Measurements from ENCODE around the gene RAB38. TPM values are rescaled to one million over a fixed set of nuclear protein-coding genes. Genes with fewer than 3 reads are reported as not detected.

Gene RAB38
- total and polyA plus RNA-seq, 10 of the 15 experiments (the other 5 are each of a cell fraction or from before 2014, with no cell fraction given): 8.4 to 30.5 (median 11.7) TPM

DNA sequence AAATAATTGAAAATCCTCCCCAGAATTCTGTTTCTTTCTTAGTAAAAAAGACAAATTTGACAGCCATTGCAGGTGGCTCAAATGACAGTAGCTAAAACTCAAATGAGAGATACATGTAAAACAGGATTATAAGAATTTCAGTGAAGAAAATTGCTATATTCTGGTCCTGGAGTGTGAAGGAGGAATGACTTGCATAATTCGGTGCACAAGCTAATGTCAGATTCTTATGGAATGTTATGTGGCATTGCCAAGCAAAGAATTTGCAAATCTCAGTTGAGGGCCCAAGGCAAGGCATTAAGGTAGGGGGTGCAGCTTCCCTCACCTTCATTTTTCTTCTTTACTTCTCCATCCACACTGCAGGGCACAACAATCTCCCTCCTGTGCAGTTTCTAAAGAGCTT, 35.4 kb downstream of the RAB38 start (continued):
- TF ChIP-seq, protein P1, sequence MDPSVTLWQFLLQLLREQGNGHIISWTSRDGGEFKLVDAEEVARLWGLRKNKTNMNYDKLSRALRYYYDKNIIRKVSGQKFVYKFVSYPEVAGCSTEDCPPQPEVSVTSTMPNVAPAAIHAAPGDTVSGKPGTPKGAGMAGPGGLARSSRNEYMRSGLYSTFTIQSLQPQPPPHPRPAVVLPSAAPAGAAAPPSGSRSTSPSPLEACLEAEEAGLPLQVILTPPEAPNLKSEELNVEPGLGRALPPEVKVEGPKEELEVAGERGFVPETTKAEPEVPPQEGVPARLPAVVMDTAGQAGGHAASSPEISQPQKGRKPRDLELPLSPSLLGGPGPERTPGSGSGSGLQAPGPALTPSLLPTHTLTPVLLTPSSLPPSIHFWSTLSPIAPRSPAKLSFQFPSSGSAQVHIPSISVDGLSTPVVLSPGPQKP (IDR thresholded peaks at IDR 0.05; ENCODE audit: low read depth, low read length): no peak

DNA sequence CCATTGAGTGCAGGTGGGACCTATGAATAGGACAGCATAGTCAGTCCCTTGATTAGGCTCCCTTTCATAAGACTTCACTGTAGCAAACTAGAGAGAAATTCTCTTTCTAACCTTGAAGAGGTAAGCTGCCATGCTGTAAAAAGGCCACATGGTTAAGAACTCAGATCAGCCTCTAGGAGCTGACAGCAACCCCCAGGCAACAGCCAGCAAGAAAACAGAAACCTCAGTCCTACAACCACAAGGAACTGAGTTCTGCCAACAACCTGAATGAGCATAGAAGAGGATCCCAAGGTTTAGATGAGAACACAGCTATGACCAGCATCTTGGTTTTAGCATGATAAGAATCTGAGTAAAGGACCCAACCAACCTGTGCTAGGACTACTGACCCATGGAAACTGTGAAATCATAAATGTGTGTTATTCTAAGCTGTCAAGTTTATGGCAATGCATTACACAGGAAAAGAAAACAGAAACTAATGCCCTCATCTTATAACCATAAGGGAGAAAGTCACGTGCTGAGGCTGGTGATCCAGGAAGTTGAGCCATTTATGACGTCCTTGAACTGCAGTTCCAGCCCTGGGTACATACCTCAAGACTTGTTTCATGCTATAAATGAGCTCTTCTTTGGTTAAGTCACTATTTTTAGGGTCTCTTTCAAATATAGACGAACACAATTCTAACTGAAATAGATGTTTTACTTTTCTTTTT, 43.3 kb downstream of the RAB38 start:
- ChIA-PET POLR2A (interaction anchor here (0.5 kb wide), 1 partner anchor 178 kb away, joined by 3 read pairs; no protein-coding TSS in a partner anchor), RAD21 (ENCODE audit: unreplicated experiment) (no interaction called here), CTCF (interaction anchor here (1.3 kb wide), 1 partner anchor 12 kb away, joined by 4 read pairs; no protein-coding TSS in a partner anchor), SMC1A (ENCODE audit: uncharacterized antibody, unreplicated experiment) (interaction anchor here (0.8 to 1.4 kb wide), 2 partner anchors 10 to 45 kb away, joined by 3 to 4 read pairs; no protein-coding TSS in a partner anchor)
- Histone ChIP-seq H3K4me1 (ENCODE audit: control insufficient read depth, insufficient read depth, low read length) (no peaks in the 10 kb centered on the region), H3K9me3 (replicated peaks; ENCODE audit: control insufficient read depth, insufficient read depth, low read length) (peaks cover 8% of the 10 kb centered on the region; the same call in 2 of the 3 replicates), H2AFZ (ENCODE audit: control insufficient read depth, low read depth, low read length) (no peak overlapping the region), H3K9ac (ENCODE audit: control insufficient read depth, insufficient read depth, low read length) (no peak overlapping the region), H3K27me3 (replicated peaks in 1 of 2; ENCODE audit: control insufficient read depth in 2 of 2, insufficient read depth in 2 of 2, low read length in 1 of 2) (no peaks in the 10 kb centered on the region), H3K79me2 (ENCODE audit: control insufficient read depth, insufficient read depth, low read length) (no peaks in the 10 kb centered on the region), H3K4me3 (no peak overlapping the region), H3K36me3 (ENCODE audit: control insufficient read depth in 2 of 2, insufficient read depth in 2 of 2, low read length in 1 of 2) (no peaks in the 10 kb centered on the region), H3K4me2 (ENCODE audit: control insufficient read depth, insufficient read depth) (peak overlapping the region; percentile 38; the same call in 1 of the 2 replicates), H3K27ac (ENCODE audit: control insufficient read depth, insufficient read depth) (no peak overlapping the region), H4K20me1 (ENCODE audit: control insufficient read depth, insufficient read depth) (no peaks in the 10 kb centered on the region)
- 0% methylated on average over 3 of the region's 3 CpGs for WGBS (ENCODE audit: insufficient coverage, insufficient replicate concordance, low lambda C conversion rate, missing lambda C conversion rate)
- ATAC-seq (peak; percentile 90), FAIRE-seq (no peak), DNase-seq (ENCODE audit: low read depth, low spot score) (no peak)
- in situ Hi-C loops (cut with MboI) (no loop called here), intact Hi-C loops (cut with micrococcal nuclease; ENCODE audit: unreplicated experiment) (no loop called here)
- BruUV-seq (replicated peaks): no TSS peak
- TF ChIP-seq JUNB (IDR thresholded peaks at IDR 0.05) (no peak), SMC3 (IDR thresholded peaks at IDR 0.05; ENCODE audit: borderline replicate concordance, low read length) (no peak), NR2C2 (IDR thresholded peaks at IDR 0.05; ENCODE audit: borderline replicate concordance, control insufficient read depth, insufficient read length, low read depth) (no peak), NBN (IDR thresholded peaks at IDR 0.05) (no peak), KLF5 (IDR thresholded peaks at IDR 0.05; ENCODE audit: partially characterized antibody) (no peak), ZZZ3 (IDR thresholded peaks at IDR 0.05; ENCODE audit: control insufficient read depth, insufficient read length, low read depth) (no peak), CREM (IDR thresholded peaks at IDR 0.05; ENCODE audit: low read depth) (0 out of 2 replicates have a peak, but pooled peaks have one; percentile 25), GABPA (IDR thresholded peaks at IDR 0.05; ENCODE audit: low read depth) (no peak), STAT3 (IDR thresholded peaks at IDR 0.05; ENCODE audit: low read depth, low read length) (no peak), RAD51 (IDR thresholded peaks at IDR 0.05) (peak; percentile 55)
- TF ChIP-seq, protein P2, sequence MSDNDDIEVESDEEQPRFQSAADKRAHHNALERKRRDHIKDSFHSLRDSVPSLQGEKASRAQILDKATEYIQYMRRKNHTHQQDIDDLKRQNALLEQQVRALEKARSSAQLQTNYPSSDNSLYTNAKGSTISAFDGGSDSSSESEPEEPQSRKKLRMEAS (IDR thresholded peaks at IDR 0.05; ENCODE audit: low read depth, low read length): no peak
- TF ChIP-seq, protein P3, sequence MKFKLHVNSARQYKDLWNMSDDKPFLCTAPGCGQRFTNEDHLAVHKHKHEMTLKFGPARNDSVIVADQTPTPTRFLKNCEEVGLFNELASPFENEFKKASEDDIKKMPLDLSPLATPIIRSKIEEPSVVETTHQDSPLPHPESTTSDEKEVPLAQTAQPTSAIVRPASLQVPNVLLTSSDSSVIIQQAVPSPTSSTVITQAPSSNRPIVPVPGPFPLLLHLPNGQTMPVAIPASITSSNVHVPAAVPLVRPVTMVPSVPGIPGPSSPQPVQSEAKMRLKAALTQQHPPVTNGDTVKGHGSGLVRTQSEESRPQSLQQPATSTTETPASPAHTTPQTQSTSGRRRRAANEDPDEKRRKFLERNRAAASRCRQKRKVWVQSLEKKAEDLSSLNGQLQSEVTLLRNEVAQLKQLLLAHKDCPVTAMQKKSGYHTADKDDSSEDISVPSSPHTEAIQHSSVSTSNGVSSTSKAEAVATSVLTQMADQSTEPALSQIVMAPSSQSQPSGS (IDR thresholded peaks at IDR 0.05; ENCODE audit: low read length): 0 out of 2 replicates have a peak, but pooled peaks have one; percentile 46
- TF ChIP-seq, protein P4, sequence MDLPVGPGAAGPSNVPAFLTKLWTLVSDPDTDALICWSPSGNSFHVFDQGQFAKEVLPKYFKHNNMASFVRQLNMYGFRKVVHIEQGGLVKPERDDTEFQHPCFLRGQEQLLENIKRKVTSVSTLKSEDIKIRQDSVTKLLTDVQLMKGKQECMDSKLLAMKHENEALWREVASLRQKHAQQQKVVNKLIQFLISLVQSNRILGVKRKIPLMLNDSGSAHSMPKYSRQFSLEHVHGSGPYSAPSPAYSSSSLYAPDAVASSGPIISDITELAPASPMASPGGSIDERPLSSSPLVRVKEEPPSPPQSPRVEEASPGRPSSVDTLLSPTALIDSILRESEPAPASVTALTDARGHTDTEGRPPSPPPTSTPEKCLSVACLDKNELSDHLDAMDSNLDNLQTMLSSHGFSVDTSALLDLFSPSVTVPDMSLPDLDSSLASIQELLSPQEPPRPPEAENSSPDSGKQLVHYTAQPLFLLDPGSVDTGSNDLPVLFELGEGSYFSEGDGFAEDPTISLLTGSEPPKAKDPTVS (IDR thresholded peaks at IDR 0.05; ENCODE audit: low read depth, low read length): no peak
